GM19397 (cell line): ENCODE results near the gene NUDCD3.

Experiments used
- ATAC-seq: cut with Tn5 transposase; IDR thresholded peaks from one replicate; pipeline ENCODE4 v1.9.1; 2021; ENCODE audit warnings: mild to moderate bottlenecking, moderate library complexity; ENCODE audit not compliant: unreplicated experiment

The NUDCD3 gene

DNA sequence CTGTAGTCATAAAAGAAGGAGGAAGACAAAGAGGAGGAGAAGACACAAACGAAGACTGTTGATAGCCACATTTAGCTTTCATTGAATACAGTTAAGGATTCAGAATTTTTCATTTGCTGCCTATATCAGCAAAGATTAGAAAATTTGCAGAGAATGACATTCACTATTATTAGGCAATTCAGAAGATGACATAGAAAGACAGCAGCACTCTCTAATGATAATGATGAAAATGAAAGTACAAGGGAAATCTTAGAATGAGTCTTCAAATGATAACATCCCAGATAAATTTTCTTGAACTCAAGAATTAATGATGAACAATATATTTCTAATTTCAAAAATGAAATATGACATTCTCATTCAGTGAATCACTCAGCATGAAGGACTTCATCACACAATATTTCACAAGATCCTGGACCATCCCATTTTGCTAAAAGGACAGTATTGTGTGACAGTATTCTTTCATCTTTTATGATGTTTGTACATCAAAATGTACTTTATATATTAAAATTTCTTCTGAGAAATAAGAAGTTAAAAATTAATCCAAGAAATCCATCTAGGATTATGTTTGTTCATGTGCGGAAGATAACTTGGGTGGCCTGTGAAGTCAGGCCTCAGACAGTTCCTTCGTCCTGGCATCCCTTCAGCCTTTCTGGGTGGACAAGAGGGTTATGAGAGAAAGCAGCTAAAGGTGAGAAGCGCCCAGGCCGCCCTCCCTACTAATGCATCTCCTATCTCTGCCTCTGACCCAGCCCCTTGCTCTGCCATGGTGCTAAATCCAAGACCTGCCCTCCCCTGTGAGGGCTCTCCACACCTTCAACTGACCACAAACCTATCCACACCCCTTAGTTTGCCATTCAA lies 117.7 kb downstream of the NUDCD3 start:
- ATAC-seq: no peak

DNA sequence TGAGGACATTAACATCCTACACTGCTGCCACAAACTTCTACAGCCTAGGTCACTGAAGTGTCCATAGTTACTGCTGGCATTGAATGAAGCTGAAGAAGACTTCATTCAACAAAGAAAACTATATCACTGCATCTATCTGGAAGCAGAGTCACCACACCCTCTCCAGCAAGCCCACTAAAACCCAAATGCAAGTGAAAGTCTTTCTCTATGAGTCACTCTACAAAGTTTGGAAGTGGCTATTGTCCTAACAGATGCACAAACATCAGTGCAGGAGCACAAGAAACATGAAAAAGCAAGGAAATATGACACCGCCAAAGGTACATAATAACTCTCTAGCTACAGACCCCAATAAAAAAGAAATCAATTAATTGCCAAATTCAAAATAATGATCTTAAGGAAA lies 121.6 kb downstream of the NUDCD3 start:
- no peak for ATAC-seq

DNA sequence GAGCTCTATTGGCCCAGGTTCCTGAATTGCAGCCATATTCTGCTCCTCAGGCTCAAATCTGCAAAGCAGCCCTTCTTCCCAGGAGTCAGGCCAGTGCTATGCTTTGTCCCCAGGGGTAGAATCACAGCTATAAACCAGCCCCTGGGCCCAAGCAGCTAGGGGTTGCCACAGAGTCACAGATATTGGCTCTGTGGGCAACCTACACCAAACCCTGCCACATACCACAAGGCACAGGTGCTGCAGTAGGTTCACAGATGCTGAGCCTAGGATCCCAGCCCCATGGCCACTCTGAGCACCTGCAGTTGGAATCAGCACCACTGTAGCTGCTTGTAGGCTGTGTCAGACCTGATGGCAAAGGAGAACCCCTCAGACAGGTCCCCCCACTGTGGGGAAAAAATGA lies 122.0 kb downstream of the NUDCD3 start:
- ATAC-seq: no peak

DNA sequence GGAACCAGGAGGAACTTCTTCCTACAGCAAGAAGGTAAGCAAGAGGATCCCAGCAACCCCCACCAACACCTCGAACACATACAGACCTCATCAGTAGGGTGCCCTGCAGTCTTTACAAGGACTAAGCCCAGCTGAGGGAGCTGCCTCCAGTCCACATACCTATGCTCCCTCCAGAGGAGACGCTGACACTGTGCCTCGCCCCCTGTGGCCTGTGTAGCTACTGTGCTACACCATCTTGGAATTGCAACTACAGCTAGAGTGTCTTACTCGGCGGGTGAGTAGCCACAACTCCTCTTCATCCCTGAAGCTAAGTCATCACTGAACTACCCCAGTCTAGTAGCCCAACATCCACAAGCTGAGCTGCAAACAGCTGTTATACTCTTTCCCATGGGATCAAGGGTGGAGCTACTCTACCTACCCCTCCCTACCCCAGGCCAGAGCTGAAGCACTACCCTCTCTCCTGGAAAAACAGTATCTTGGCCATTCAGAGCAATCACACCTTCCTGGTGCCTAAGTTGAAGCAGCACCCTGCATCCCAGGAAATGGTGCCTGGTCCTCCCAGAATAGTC lies 122.9 kb downstream of the NUDCD3 start:
- no peak for ATAC-seq

DNA sequence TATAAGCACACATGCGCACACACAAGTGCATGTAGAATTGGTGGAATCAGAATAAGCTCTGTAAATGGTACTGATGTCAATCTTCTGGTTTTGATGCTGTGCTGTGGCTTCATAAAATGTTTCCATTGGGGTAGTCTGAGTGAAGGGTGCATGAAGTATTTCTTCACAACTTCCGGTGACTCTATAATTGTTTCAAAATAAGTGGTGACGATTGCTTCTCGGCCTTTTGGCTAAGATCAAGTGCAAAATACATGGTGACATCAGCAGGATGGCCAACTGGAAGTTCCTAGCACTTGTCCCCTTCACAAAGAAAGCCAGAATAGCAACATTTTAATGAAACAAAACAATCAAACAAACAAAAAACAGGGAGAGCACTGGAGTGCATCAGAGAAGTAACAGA lies 123.5 kb downstream of the NUDCD3 start:
- ATAC-seq: no peak

DNA sequence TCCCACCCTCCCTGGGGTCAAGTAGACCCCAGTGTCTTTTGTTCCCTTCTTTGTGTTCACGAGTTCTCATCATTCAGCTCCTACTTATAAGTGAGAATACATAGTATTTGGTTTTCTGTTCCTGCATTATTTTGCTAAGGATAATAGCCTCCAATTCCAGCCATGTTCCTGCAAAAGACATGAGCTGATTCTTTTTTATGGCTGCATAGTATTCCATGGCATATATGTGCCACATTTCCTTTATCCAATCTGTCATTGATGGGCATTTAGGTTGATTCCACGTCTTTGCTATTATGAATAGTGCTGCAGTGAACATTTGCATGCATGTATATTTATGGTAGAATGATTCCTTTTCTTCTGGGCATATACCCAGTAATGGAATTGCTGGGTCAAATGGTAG lies 136.8 kb downstream of the NUDCD3 start:
- ATAC-seq: no peak

DNA sequence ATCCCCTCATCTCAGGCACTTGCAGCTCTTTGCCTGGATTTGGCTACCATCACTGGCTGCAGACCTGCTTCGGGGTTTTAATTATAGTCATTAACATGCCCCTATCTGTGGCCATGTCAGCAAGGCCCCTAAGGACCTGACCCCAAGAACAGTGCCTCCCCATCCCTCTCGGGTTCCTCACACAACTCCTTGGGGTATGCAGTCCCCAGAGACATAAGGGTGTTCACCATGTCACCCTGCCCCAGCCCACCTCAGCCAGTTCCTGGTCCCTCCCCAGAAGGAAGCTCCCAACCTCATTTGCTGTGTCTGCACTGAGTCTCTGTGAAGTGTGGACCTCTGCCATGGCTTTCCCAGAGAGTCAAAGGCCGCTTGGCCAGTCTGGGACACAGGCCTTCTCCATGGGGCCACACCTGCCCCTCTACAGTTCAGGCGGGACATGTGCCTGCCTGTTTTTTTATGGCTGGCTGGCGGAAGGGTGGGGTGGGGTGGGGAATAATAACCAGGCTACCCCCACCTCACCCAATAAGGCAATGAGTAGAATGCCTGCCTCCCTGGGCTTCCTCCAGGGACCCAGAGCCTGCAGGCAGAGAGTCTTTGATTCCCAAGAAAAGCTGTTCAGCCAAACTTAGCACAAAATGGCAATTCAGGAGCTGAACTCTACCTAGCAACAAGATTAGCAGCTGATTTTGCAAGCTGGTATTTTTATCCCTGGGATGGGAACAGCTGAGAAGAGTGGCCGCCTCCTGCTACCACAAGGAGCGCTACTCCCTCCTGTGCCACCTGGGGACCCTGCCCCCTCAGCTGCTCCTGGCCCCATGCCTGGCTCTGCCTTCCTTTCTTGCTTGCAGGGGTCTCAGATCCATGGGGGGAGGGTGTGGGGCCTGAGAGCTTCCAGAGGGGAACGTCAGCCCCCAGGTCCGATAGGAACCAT lies 141.3 kb downstream of the NUDCD3 start:
- ATAC-seq: no peak

DNA sequence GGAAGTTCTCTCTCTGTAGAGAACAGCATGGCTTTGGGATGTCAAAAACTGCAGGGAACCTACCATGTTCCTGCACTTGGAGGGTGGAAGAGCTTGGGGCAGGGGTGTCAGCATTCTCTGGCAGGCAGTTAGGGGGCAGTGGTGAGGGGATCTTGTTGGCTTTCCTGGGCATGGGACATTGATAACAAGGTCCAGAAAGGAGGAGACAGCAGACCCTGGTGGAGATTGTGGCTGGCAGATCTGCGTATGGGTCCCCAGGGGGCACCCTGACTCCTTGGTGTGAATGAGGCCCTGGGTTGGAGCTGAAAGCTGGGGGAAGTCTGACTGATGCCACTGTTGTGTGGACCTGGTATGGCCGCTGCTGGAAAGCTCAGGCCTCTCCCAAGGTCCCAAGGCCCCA lies 142.2 kb downstream of the NUDCD3 start:
- ATAC-seq: peak; percentile 57

DNA sequence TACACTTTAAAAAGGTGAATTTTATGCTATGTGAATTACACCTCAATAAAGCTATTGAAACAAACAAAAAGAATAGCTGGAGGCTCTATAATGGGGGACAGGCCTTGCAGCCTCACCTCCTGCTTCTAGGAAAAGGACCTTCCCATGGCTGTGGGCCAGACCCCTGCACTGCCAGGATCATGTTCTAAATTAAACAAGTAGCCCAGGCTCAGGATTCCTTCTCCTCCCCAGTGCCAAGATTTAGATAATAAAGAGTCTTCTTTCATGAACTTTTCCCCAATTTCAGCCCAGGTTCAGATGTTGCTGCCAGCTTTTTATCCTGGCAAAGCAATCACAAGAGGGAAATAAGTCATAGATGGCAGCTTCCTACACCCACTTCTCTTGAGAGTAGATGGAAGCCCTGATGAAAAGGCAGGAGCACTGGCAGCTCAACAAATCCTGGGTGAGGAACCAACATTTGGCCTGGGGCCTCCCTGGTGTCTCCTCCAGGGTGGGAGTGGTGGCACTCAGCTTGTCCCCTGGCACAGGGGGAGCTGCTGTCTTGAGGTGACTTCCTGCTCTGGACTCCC lies 142.8 kb downstream of the NUDCD3 start:
- no peak for ATAC-seq

DNA sequence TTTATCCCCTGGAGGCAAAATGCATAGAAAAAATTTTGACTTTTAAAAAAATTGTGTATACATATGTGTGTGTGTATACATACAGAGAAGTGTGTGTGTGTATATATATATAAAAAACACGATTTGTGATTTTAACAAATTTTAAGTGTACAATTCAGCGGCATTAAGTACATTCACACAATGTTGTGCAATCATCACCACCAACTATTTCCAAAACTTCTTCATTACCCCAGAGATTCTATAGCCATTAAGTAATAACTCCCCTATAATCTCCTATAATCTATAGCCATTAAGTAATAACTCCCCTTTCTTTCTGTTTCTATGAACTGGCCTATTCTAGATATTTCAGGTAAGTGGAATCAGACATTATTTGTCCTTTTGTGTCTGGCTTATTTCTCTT lies 144.4 kb downstream of the NUDCD3 start:
- no peak for ATAC-seq

DNA sequence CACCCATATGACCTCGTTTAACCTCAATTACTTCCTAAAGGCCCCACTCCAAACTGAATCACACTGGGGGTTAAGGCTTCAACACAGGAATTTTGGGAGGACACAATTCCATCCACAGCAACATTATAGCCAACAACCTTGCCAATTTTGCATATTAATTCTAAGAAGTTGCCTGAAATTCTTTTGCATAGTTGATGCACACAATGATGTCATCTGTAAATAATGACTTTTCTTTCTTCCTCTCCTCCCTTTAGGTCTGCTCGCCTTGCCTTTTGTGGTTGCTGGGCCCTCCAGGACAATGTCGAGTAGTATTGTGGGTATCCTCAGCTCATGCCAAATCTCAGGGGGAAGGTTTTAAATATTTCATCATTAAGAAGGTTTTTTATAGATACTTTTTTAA lies 149.1 kb downstream of the NUDCD3 start:
- ATAC-seq: no peak

DNA sequence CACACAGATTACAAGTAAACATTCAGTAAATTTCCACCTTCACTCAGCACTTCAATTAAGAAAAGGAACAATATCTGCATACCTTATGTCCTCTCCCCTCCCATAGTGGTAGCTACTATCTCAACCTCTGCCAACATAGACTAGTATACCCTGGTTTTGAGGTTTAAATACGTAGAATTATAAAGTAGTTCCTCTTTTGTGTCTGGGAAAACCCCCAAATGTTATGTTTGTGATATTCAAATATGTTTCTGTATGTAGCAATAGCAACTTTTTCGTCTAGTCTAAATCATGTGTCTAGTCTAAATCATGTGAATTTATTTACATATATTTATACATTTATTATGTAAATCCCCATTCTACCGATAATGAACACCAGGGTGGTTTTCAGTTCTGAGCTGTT lies 151.9 kb downstream of the NUDCD3 start:
- no peak for ATAC-seq

DNA sequence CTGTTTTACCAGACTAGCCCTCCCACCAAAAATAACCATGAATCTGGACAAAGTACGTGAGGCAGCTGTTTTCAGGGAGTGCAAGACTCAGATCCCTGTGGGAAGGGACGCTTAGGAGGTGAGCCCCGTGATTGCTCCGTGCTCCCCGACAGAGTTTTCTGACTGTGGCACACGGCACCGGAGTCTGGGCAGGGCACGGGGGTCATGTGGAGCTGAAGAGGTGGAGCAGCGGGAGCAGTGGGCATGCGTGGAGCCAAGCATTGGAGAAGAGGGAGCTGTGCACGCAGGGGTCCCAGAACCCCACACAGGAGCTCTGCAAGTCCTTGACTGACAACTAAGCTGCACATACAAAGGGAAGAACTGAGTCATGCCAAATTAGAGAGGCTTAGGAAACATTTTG lies 154.0 kb downstream of the NUDCD3 start:
- no peak for ATAC-seq

DNA sequence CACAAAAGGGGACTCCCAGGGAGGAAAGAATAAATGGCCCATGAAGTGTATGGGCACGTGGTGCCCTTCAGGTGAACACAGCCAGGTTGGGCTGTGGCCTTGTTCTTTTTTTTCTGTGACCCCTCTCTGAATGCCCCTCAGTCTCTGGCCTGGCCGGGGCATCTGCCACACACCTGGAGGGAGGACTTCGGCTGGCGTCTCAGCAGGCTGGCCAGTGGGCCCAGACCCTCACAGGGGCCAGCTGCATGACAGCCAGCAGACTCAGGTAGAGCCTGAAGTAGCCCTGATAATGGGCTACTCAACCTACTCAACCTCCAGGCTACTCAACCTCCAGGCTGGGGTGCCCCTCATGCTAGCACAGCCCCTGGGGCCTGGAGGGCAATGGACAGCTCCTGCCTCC lies 155.3 kb downstream of the NUDCD3 start:
- ATAC-seq: no peak

DNA sequence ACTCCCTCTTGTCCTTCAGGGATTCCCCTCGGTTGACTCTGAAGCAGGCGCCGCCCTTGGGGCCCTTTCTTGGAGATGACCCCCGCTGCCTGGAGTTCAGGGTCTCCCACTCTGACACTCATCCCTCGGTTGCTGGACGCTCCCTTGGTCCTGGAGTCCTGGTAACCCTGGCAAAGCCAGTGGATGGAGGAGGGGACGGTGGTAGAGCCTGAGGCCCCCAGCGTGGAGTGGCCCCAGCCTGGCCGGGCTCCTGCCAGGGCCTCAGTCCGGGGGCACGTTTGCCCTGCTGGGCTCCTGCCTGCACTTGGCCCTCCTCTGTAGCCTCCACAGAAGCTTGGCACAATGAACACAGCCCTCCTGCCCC lies 155.7 kb downstream of the NUDCD3 start:
- ATAC-seq: no peak

DNA sequence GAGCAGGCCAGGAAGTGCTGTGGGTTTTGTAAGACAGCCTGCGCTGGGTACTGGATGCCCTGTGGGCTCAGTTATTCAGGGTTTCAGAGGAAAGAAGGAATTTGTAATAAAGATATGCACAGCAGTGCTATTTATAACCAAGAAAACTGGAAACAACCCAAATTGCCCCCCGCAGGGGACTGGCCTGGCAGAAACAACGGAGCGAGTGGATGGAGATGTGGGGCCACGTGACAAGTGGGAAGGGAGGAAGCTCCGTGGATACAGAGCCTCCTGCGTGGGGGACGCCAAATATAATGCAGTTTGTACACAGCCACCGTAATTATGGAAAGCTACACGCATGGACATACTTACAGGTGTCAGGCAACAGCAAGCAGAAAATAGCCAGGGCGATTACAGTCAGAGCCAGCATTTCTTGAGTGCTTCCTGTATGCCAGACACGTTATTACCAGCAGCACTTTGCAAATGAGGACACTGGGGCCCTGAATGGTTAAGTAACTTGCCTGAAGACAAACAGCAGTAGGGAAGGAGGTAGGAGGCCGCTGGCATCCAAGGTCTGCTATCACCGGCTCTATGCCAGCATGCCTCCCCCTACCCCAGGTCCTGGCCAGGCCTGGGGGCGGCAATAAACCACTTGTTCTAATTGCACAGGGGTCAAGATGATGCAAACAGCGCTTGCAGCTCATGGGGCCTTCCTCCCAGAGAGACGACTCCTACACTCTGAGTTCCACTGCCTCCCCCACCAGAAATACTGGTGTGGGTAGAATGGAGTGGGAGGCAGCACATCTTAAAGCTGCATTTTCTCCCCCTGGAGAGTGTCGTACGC lies 156.3 kb downstream of the NUDCD3 start:
- ATAC-seq: no peak

DNA sequence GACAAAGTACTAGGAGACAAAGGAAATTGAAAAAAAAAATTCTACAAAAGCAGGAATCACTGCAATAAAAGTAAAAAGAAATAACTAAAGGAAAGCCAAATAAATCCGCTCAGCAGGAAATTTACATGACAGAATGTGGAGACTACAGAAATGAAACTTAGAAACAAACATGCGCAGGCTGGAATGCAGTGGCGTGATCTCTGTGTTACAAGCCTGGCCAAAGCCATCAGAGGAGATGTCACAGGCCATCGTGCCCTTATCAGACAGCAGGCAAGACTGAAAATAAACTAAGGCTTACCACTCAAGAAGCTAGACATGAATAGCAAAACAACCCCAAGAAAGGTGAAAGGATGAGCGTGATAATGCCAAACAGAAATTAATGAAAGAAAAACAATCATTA lies 158.8 kb downstream of the NUDCD3 start:
- ATAC-seq: no peak

DNA sequence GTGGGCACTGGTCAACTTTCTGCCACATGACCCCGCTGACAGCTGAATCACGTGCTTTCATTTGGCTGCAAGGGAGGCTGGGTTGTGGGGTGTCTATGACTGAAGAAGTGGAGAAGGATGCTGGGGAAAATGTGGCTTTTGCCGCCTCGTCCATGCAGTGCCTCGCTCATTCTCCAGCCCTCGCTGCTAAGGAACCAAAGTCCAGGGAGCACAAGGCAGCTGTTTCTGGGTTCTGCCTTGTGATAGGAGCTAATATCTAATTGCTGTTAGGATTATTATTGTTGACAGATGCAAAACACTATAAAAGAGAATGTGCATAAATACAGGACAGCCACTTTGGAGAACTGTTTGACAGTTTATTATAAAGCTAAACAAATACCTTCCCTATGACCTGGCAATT lies 160.1 kb downstream of the NUDCD3 start:
- no peak for ATAC-seq

DNA sequence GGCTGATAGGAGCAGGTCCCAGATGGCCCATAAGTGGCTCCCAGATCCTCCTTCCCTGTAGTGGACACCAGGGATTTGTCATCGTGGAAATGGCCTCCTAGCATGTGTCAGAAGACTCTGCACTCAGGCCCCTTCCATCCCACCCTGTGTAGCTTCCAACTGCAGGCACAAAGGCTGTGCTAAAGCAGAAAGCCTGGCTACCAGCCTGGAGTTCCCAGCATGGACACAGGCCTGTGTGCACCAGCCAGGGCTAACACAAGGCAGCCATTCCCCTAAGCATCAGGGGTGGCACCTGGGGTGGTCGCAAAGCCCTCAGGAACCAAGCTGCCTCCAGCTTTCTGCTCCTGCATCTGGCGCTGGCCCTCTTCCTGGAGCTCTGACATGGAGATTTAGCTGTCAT lies 160.6 kb downstream of the NUDCD3 start:
- ATAC-seq: no peak
